ENCODE data around the gene NRBP1.
A peak's percentile ranks its signal among the peaks of the same experiment; 100 is the strongest.

NRBP1 gene

GRCh38 chr2:27428213-27428977 lies at the start of gene NRBP1:
NRBP1 (plus strand) TSS chr2:27428631; CDS start chr2:27433274, 4,643 bp downstream.
- H3K4me3 ChIP-seq (ENCODE audit: low read depth, low read length) = peak within 1 kb of the TSS; percentile 85
- peak; percentile 48 for DNase-seq (ENCODE audit: low read depth)
- TF ChIP-seq, protein P1, sequence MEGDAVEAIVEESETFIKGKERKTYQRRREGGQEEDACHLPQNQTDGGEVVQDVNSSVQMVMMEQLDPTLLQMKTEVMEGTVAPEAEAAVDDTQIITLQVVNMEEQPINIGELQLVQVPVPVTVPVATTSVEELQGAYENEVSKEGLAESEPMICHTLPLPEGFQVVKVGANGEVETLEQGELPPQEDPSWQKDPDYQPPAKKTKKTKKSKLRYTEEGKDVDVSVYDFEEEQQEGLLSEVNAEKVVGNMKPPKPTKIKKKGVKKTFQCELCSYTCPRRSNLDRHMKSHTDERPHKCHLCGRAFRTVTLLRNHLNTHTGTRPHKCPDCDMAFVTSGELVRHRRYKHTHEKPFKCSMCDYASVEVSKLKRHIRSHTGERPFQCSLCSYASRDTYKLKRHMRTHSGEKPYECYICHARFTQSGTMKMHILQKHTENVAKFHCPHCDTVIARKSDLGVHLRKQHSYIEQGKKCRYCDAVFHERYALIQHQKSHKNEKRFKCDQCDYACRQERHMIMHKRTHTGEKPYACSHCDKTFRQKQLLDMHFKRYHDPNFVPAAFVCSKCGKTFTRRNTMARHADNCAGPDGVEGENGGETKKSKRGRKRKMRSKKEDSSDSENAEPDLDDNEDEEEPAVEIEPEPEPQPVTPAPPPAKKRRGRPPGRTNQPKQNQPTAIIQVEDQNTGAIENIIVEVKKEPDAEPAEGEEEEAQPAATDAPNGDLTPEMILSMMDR (IDR thresholded peaks at IDR 0.05; ENCODE audit: control insufficient read depth, extremely low read depth, insufficient read depth) = no peak

GRCh38 chr2:27378809-27379290 lies 49.6 kb upstream of the NRBP1 start:
- TF ChIP-seq, protein P1 (IDR thresholded peaks at IDR 0.05; ENCODE audit: control insufficient read depth, extremely low read depth, insufficient read depth) = no peak
- DNase-seq (ENCODE audit: low read depth) = no peak
- H3K4me3 ChIP-seq (ENCODE audit: low read depth, low read length) = peak overlapping the region; percentile 67; the same call in 1 of the 2 replicates

DNA sequence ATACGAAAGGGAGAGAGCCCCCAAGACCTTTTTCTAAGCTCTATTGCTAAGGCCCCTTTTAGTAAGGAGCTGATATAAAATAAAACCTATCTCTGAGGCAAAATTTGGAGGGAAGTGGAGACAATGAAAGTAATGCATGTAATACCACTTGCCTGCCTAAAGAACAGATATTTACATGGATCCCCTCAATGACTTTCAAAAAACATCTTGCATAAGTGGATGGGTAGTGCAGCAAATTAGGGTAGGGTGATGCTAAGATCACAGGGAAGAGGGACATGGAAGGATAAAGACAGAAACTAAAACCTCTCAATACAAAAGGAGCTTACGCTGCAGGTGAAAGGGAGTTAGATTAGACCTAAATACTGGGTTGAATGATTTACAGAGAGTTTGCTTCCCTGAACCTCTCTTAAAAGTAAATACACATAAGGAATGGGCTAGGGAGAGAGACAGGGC lies 49.0 kb upstream of the NRBP1 start:
- no peak for DNase-seq (ENCODE audit: low read depth)
- H3K4me3 ChIP-seq (ENCODE audit: low read depth, low read length) = peak overlapping the region; percentile 67
- TF ChIP-seq, protein P1 (IDR thresholded peaks at IDR 0.05; ENCODE audit: control insufficient read depth, extremely low read depth, insufficient read depth) = no peak

DNA sequence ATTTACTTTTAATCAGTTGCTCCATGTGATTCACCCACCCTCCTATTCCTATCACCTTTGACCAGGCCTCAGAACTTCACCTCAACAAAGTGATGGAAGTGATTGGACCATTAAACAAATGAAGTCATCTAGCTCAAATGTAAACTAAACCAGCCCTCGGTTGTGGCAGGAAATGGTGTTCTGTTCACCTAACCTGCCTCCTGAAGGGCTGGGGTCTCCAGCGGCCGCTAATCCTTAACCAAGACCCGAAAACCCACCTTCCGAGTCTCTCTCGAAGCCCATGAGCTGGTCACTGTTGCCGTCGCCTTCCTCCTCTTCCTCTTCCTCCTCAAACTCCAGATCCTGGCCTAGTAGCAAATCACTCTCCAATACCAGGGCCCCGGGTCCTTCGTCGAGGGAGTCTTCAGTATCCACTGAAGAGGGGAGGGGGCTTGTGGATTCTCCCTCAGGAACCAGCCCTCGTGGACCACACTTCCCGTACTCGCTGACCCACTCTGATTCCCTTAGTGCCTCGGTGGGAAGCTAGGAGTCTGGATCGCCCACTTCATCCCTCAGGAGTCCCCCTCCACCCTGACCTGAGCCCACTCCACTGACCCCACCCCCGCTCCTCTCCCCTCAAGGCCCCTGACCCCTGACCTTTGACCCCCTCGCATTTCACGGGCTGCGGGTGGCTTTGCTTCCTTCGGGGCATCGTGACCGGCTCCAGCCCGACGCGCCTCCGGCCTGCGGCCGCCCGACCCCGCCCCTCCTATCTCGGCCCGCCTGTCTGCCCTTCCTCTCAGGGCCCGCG lies 48.4 kb upstream of the NRBP1 start:
- peak overlapping the region; percentile 67 for H3K4me3 ChIP-seq (ENCODE audit: low read depth, low read length)
- TF ChIP-seq, protein P1 (IDR thresholded peaks at IDR 0.05; ENCODE audit: control insufficient read depth, extremely low read depth, insufficient read depth) = no peak
- DNase-seq (ENCODE audit: low read depth) = no peak

DNA sequence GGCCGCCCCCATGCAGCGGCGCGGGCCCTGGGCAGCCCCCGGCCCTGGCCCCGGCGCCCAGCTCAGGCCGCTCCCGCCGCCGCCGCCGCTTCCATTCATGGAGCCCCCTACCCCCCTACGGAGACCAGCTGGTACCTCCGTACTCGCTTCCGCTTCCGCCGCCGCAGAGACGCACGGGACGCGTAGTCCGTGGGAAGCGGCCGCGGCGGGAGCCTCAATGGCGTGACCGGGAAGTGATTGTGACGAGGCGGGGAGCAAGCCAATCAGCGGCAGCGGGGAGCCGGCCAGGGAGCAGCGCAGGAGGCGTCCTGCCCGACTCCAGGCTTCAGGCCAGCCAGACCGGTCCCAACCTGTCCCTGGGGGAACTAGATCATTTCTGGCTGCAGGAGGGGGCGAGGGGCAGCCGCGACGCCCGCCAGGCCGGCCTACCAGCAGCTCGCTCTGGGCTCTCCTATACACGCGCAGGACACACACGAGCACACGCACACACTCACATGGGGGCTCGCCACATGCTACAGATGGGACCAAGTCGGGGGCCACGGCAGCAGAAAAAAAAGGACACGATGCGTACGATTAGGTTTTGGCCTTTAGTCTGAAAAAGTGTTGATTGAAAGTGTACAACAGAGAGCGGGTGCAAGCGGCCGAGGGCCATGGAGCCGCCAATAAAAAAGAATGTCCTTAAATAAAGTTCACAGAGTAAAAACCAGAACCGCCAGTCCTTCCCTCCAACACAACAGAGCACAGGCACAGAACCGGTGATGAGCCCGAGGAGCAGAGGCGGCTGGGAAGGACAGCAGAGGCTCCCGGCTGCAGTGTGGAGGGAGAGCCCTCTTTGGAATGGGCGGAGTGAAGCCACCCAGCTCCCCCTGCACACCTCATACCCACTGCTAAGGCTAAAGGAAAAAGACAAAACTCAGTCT lies 47.5 kb upstream of the NRBP1 start, which contains the start of gene ZNF513:
Gene ZNF513, minus strand, starts transcription at position 109 of the 920 bp plus-strand sequence. CDS start 208 bp downstream, outside the sequence.
- peak within 1 kb of the TSS; percentile 67 for H3K4me3 ChIP-seq (ENCODE audit: low read depth, low read length)
- TF ChIP-seq, protein P1 (IDR thresholded peaks at IDR 0.05; ENCODE audit: control insufficient read depth, extremely low read depth, insufficient read depth) = no peak
- peak; percentile 87 for DNase-seq (ENCODE audit: low read depth)

DNA sequence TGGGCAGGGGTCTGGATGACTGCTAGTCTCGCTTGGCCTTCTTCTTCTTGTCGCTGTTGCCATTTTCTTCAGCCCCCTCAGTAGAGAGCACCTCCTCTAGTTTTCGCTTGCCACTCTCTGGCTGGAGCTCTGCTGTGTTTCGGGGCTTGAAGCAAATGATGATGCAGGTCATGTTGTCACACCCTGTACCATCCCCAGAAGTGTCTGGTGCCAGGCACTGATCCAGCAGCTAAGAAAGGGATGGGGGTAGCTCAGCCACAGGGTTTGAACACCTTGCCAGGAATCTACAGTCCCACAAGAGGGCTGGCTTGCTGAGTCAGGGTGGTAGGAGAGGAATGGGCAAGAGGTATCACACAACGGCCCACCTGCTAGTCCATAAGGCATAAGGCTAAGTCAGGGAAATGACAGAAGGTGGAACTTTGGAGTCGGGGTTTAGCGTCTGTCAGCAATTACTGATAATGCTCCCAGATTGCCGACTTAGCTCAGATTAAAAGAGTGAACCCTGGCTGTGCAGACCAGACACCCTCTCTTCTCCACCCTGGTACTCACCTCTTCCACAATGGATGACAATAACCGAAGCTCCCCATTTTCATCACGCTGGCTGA lies 46.8 kb upstream of the NRBP1 start:
- TF ChIP-seq, protein P1 (IDR thresholded peaks at IDR 0.05; ENCODE audit: control insufficient read depth, extremely low read depth, insufficient read depth) = no peak
- no peak for DNase-seq (ENCODE audit: low read depth)
- peak overlapping the region; percentile 67 for H3K4me3 ChIP-seq (ENCODE audit: low read depth, low read length)

All from LNCaP clone FGC (cell line).